Stomach (tissue), 4 donors: ENCODE data around the gene PON3.

Source experiments
- CTCF ChIP-seq, 7 experiments: fragments of 450-650 bp in 4 of 7; fragments of 200-600 bp in 3 of 7; sonication (generic) in 3 of 7; IDR thresholded peaks; one replicate each; pipeline ENCODE4 v1.5.1; 2016 to 2019; ENCODE audit warnings: antibody characterized with exemption in 7 of 7, control low read depth in 2 of 7, mild to moderate bottlenecking in 1 of 7
- POLR2A ChIP-seq, 4 donors: fragments of 450-650 bp; IDR thresholded peaks; one replicate each; pipeline ENCODE4 v1.6.1; 2016; ENCODE audit warnings: antibody characterized with exemption in 4 of 4, control low read depth in 2 of 4, mild to moderate bottlenecking in 1 of 4, moderate library complexity in 1 of 4
- POLR2AphosphoS5 ChIP-seq, 3 donors: sonication (generic); formaldehyde crosslinking; IDR thresholded peaks; one replicate each; pipeline ENCODE4 v1.6.1; 2016; ENCODE audit warnings: antibody characterized with exemption in 3 of 3

- TF ChIP-seq CTCF (IDR thresholded peaks at IDR 0.05) (no peak), POLR2A (IDR thresholded peaks at IDR 0.05) (no peak), POLR2AphosphoS5 (IDR thresholded peaks at IDR 0.05) (no peak)
Observed at GRCh38 chr7:95334447-95334846, 61.7 kb downstream of the PON3 start.
